Ovary (tissue), 9 donors: ENCODE data around the gene PITPNB. TPM values are rescaled to one million over a fixed set of nuclear protein-coding genes. Genes with fewer than 3 reads are reported as not detected.

Source experiments
- DNase-seq, 5 donors: peaks; one replicate each; pipeline ENCODE4 v3.0.0-alpha.2; 2019 to 2020
- H3K27ac ChIP-seq, 2 donors: fragments of 200-600 bp; one replicate each; pipeline versions ENCODE4 v1.5.1 to v1.8.0; 2019 to 2022
- H3K27me3 ChIP-seq: fragments of 200-600 bp; one replicate; pipeline ENCODE4 v1.8.0; 2022
- H3K36me3 ChIP-seq: fragments of 200-600 bp; sonication (generic); one replicate; pipeline ENCODE4 v1.5.1; 2019
- H3K4me1 ChIP-seq: one replicate; pipeline ENCODE4 v1.8.1; 2013; ENCODE audit warnings: mild to moderate bottlenecking, moderate library complexity; ENCODE audit not compliant: insufficient read depth
- H3K4me3 ChIP-seq: fragments of 200-600 bp; sonication (generic); one replicate; pipeline ENCODE4 v1.5.1; 2017
- H3K9me3 ChIP-seq, 2 donors: fragments of 200-600 bp in 1 of 2; sonication (generic) in 1 of 2; one replicate each; pipeline versions ENCODE4 v1.5.1 to v1.8.1; 2013 to 2019; ENCODE audit warnings: mild to moderate bottlenecking in 1 of 2, moderate library complexity in 1 of 2
- EP300 ChIP-seq: sonication (generic); formaldehyde crosslinking; IDR thresholded peaks from one replicate; pipeline ENCODE4 v1.6.1; 2017; ENCODE audit warnings: antibody characterized with exemption
- POLR2A ChIP-seq: fragments of 450-650 bp; IDR thresholded peaks from one replicate; pipeline ENCODE4 v1.6.1; 2017; ENCODE audit warnings: antibody characterized with exemption, mild to moderate bottlenecking, moderate library complexity
- WGBS, 3 donors: extraction: QIAGEN DNeasy Blood & Tissue Kit in 1 of 3; methylation state at CpG; one replicate each; pipeline versions ENCODE4 v1.1.5 to v1.1.7; 2013 to 2017; 5-methylcytosine and 5-hydroxymethylcytosine counted together
- intact Hi-C, 4 donors: fragments of 100-400 bp; cut with DNase I; formaldehyde crosslinking; loops; one replicate each; pipeline versions ENCODE4 v1.11.0 to v1.15.1; 2022 to 2023
- polyA plus RNA-seq, 2 donors: library from polyadenylated mRNA; stranded (reverse); fragments of 200-250 nt in 1 of 2; fragments of 350-450 nt in 1 of 2; fragmentation: Illumina TruSeq in 1 of 2; extraction: RNeasy Lipid Tissue Mini Kit (QIAGEN cat#74804) in 1 of 2; gene quantifications; one replicate each; pipeline ENCODE4 v1.2.3, GENCODE V29; 2013 to 2014
- total RNA-seq, 7 donors: library from RNA; depleted of rRNA in 2 of 7; stranded (reverse); fragments of >200 nt in 2 of 7; fragmentation: NEBNext Ultra II Directional in 3 of 7; extraction: Animal tissue kit (Norgen Biotek cat#: 25700) in 3 of 7; gene quantifications; one replicate each; pipeline versions ENCODE4 v1.1.0 to v1.2.4, GENCODE V29; 2016 to 2023
- TF ChIP-seq, protein P1 (sequence below), 3 donors: fragments of 450-650 bp in 2 of 3; fragments of 200-600 bp in 1 of 3; IDR thresholded peaks; one replicate each; pipeline versions ENCODE4 v1.5.1 to v1.8.0; 2016 to 2022; ENCODE audit warnings: antibody characterized with exemption in 3 of 3, mild to moderate bottlenecking in 1 of 3
- donor health status: DM: no; HTN: no; CAD: no; lungs with moderate emphysema.
- donor health status: DM: no; HTN: no; CAD: no.
- donor health status: Bipolar disorder and iron deficiency.
- donor health status: DM: yes; HTN: yes; CAD: no.
- donor health status: DM: no; HTN: no; CAD: no.
- donor health status: DM: yes; HTN: yes; CAD: no.

Gene PITPNB
- total and polyA plus RNA-seq, 9 donors, result 26.6 to 77.2 (median 60.9) TPM

DNA sequence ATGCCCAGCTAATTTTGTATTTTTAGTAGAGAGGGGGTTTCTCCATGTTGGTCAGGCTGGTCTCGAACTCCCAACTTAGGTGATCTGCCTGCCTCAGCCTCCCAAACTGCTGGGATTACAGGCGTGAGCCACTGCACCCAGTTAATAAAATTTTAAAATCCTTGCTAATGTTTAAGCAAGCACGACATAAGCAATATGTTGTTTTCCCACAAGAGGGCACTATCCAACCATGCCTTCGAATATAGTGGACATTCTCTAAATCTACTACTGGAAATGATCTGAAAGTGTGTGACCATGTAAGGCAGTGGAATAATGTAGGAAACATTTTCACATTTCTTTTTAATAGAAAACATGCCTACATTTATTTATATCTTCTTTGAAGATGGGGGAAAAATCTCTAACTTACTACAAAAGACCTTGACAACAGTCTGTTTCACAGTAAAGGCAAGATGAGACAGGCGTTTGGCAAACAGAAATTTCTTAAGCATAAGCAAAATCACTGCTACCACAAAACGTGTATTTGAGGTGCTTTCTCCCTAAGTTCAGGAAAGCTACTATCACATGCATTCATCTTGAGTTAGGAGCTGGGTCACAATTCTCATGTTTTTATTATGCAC lies 38.2 kb downstream of the PITPNB start:
- 11 to 15% (median 15%) methylated on average over 6 of the region's 6 CpGs for WGBS, 3 donors
- DNase-seq, result peak in 2 of 5 donors; percentile 40 to 70
- no peaks in the 10 kb centered on the region for H3K36me3 ChIP-seq
- H3K9me3 ChIP-seq, result no peaks in the 10 kb centered on the region
- H3K4me3 ChIP-seq, result no peak overlapping the region
- peak overlapping the region; percentile 76 to 84 for H3K27ac ChIP-seq
- TF ChIP-seq EP300 (no peak), POLR2A (peak; percentile 15)
- TF ChIP-seq, protein P1, sequence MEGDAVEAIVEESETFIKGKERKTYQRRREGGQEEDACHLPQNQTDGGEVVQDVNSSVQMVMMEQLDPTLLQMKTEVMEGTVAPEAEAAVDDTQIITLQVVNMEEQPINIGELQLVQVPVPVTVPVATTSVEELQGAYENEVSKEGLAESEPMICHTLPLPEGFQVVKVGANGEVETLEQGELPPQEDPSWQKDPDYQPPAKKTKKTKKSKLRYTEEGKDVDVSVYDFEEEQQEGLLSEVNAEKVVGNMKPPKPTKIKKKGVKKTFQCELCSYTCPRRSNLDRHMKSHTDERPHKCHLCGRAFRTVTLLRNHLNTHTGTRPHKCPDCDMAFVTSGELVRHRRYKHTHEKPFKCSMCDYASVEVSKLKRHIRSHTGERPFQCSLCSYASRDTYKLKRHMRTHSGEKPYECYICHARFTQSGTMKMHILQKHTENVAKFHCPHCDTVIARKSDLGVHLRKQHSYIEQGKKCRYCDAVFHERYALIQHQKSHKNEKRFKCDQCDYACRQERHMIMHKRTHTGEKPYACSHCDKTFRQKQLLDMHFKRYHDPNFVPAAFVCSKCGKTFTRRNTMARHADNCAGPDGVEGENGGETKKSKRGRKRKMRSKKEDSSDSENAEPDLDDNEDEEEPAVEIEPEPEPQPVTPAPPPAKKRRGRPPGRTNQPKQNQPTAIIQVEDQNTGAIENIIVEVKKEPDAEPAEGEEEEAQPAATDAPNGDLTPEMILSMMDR (IDR thresholded peaks at IDR 0.05), result peak; percentile 75 to 92 (median 89)
- intact Hi-C loops, result no loop called here
- no peaks in the 10 kb centered on the region for H3K27me3 ChIP-seq
- H3K4me1 ChIP-seq, result peaks cover 10% of the 10 kb centered on the region

DNA sequence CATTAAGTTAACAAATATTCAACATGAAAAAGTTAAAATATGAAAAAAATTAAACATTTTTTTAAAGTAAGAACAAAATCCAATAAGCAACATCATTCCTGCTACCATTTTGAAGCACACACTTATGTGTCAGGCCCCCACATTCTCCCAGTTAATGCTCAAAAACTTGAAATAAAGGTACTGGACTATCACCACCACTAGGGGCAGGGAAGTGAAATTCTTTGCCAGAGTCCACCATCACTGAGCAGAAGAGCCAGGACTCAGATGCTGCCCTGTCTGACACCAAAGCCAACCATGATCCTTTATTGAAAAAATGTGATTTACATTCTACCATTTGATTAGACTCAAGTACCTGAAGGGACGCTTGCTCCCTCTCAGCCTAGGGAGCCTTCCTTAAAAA lies 39.1 kb downstream of the PITPNB start:
- TF ChIP-seq, protein P1 (IDR thresholded peaks at IDR 0.05), result peak; percentile 16 to 69 (median 65)
- TF ChIP-seq EP300 (no peak), POLR2A (no peak)
- Histone ChIP-seq H3K9me3 (no peaks in the 10 kb centered on the region), H3K4me1 (peaks cover 12% of the 10 kb centered on the region), H3K36me3 (no peaks in the 10 kb centered on the region), H3K27me3 (no peaks in the 10 kb centered on the region), H3K4me3 (no peak overlapping the region), H3K27ac (peak overlapping the region; percentile 76 to 84)
- WGBS, 3 donors, result 90 to 100% (median 97%) methylated on average over 1 of the region's 1 CpG
- DNase-seq, result no peak
- intact Hi-C loops, result no loop called here

DNA sequence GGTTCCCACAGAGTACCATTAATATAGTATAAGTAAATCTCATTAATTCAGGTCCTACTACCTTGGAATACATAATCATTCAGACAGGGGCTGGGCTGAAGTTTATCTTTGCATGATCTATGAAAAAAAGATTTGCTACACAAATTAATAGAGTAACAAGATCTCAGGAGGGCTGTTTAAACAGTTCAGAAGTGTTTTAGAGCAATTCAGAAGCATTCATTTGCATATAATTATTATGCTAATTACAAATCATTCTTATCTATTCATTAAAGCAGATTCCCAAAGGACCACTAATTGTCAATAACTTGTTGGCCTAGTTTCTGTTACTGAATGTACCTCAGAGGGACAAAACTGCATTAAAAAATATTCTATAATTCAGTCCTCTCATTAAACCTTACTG lies 40.5 kb downstream of the PITPNB start:
- H3K4me3 ChIP-seq, result no peak overlapping the region
- H3K27ac ChIP-seq, result no peak overlapping the region
- TF ChIP-seq, protein P1 (IDR thresholded peaks at IDR 0.05), result no peak
- TF ChIP-seq EP300, result no peak
- TF ChIP-seq POLR2A, result no peak
- DNase-seq, result no peak
- H3K36me3 ChIP-seq, result no peaks in the 10 kb centered on the region
- no peaks in the 10 kb centered on the region for H3K9me3 ChIP-seq
- H3K4me1 ChIP-seq, result peaks cover 17% of the 10 kb centered on the region
- H3K27me3 ChIP-seq, result no peaks in the 10 kb centered on the region
- intact Hi-C loops, result no loop called here

DNA sequence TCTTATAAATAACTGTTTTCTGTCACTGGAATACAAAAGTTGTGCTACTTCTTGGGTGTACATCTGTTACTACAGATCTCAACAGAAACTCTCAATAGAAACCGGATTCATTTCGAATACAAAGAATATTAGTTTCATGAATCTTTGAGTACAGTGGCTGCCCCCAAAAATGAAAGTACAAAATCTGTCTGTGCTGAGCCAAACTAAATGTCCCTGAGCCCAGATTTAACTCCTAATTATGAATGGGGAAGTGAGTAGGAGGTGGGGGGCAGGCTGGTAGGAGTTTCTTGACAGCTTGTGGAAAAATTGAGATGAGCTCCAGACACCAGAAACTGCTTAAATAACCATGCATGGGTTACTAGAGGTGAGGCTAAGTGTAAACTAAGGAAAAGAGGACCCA lies 41.6 kb downstream of the PITPNB start:
- H3K9me3 ChIP-seq, result no peaks in the 10 kb centered on the region
- TF ChIP-seq POLR2A, result no peak
- no peak for TF ChIP-seq EP300
- TF ChIP-seq, protein P1 (IDR thresholded peaks at IDR 0.05), result no peak
- H3K27ac ChIP-seq, result peak overlapping the region in 1 of 2 donors; percentile 95
- no peaks in the 10 kb centered on the region for H3K27me3 ChIP-seq
- WGBS, 3 donors, result 12 to 26% (median 16%) methylated on average over 2 of the region's 2 CpGs
- H3K4me1 ChIP-seq, result peaks cover 17% of the 10 kb centered on the region
- H3K4me3 ChIP-seq, result no peak overlapping the region
- intact Hi-C loops, result no loop called here
- no peaks in the 10 kb centered on the region for H3K36me3 ChIP-seq
- DNase-seq, result no peak
